Astrocyte (in vitro differentiated cells and primary cell): ENCODE data around the gene NAV2. TPM values are rescaled to one million over a fixed set of nuclear protein-coding genes. Genes with fewer than 3 reads are reported as not detected.

Experiments used
- DNase-seq: peaks from one replicate; pipeline ENCODE4 v3.0.0-alpha.2; 2010; ENCODE audit warnings: low read depth
- FAIRE-seq: peaks from 2 replicates; lab custom pipeline; 2011; peaks lifted over from hg19 to GRCh38; lab: Jason Lieb, UNC
- H2AFZ ChIP-seq: 2 replicates; pipeline ENCODE4 v1.6.0; 2012; ENCODE audit warnings: low read depth, low read length, inconsistent platforms
- H3K27ac ChIP-seq: 2 replicates; pipeline ENCODE4 v1.5.1; 2011; ENCODE audit warnings: low read depth, low read length, inconsistent platforms
- H3K27me3 ChIP-seq: 2 replicates; pipeline ENCODE4 v1.6.0; 2011; ENCODE audit warnings: low read length, inconsistent platforms; ENCODE audit not compliant: insufficient read depth
- H3K36me3 ChIP-seq: 2 replicates; pipeline ENCODE4 v1.5.1; 2011; ENCODE audit warnings: low read length, inconsistent platforms; ENCODE audit not compliant: insufficient read depth
- H3K4me1 ChIP-seq: 2 replicates; pipeline ENCODE4 v1.5.1; 2011; ENCODE audit warnings: low read length, inconsistent platforms; ENCODE audit not compliant: insufficient read depth
- H3K4me2 ChIP-seq: 2 replicates; pipeline ENCODE4 v1.6.0; 2012; ENCODE audit warnings: low read length, inconsistent platforms
- H3K4me3 ChIP-seq: 2 replicates; pipeline ENCODE4 v1.5.1; 2011; ENCODE audit warnings: low read depth, mild to moderate bottlenecking, low read length, inconsistent platforms; ENCODE audit not compliant: insufficient read depth
- H3K79me2 ChIP-seq: 2 replicates; pipeline ENCODE4 v1.6.0; 2012; ENCODE audit warnings: mild to moderate bottlenecking, low read length, inconsistent platforms; ENCODE audit not compliant: insufficient read depth
- H3K9ac ChIP-seq: 2 replicates; pipeline ENCODE4 v1.6.0; 2012; ENCODE audit warnings: mild to moderate bottlenecking, low read length, inconsistent platforms
- H3K9me3 ChIP-seq: 2 replicates; pipeline ENCODE4 v1.5.1; 2012; ENCODE audit warnings: low read depth, mild to moderate bottlenecking, low read length, inconsistent platforms; ENCODE audit not compliant: insufficient read depth
- H4K20me1 ChIP-seq: 2 replicates; pipeline ENCODE4 v1.6.0; 2012; ENCODE audit warnings: low read length, inconsistent platforms; ENCODE audit not compliant: insufficient read depth
- H3K27ac Mint-ChIP-seq: one replicate; pipeline ENCODE4 v1.8.0; 2021; ENCODE audit warnings: mild to moderate bottlenecking, mixed read lengths; ENCODE audit not compliant: unreplicated experiment
- H3K27me3 Mint-ChIP-seq: one replicate; pipeline ENCODE4 v1.8.0; 2021; ENCODE audit warnings: low read depth, mixed read lengths; ENCODE audit not compliant: unreplicated experiment
- H3K36me3 Mint-ChIP-seq: one replicate; pipeline ENCODE4 v1.8.0; 2021; ENCODE audit warnings: low read depth, mixed read lengths; ENCODE audit not compliant: unreplicated experiment
- H3K4me1 Mint-ChIP-seq: one replicate; pipeline ENCODE4 v1.8.0; 2021; ENCODE audit warnings: low read depth, mixed read lengths; ENCODE audit not compliant: unreplicated experiment
- H3K4me3 Mint-ChIP-seq: one replicate; pipeline ENCODE4 v1.8.0; 2021; ENCODE audit warnings: mild to moderate bottlenecking, moderate library complexity, mixed read lengths; ENCODE audit not compliant: unreplicated experiment
- H3K9me3 Mint-ChIP-seq: one replicate; pipeline ENCODE4 v1.8.0; 2021; ENCODE audit warnings: mild to moderate bottlenecking, mixed read lengths; ENCODE audit not compliant: unreplicated experiment
- CTCF ChIP-seq: IDR thresholded peaks from 2 replicates; pipeline ENCODE4 v1.5.1; 2011; ENCODE audit warnings: low read depth, mild to moderate bottlenecking, inconsistent platforms, low read length, moderate library complexity; ENCODE audit not compliant: insufficient read depth
- EZH2 ChIP-seq: IDR thresholded peaks from 2 replicates; pipeline ENCODE4 v1.6.1; 2012; ENCODE audit warnings: mild to moderate bottlenecking, low read length, inconsistent platforms; ENCODE audit not compliant: insufficient read depth
- total RNA-seq: library from RNA; stranded (reverse); gene quantifications from 2 replicates; pipeline ENCODE4 v1.2.1, GENCODE V29; 2021

NAV2 gene
- total RNA-seq, 1 donor from 2014 or later = 20.6 TPM

GRCh38 chr11:20024172-20024935 is 311.7 kb downstream of the NAV2 start:
- no peak for DNase-seq
- Mint-ChIP-seq H3K9me3 (no peaks in the 10 kb centered on the region), H3K36me3 (no peaks in the 10 kb centered on the region), H3K4me1 (peaks cover 59% of the 10 kb centered on the region), H3K4me3 (peak overlapping the region; percentile 93), H3K27ac (no peak overlapping the region), H3K27me3 (no peaks in the 10 kb centered on the region)
- Histone ChIP-seq H3K4me2 (peak overlapping the region; percentile 79), H3K9me3 (no peaks in the 10 kb centered on the region), H3K27ac (no peak overlapping the region), H3K79me2 (peaks cover 11% of the 10 kb centered on the region), H3K36me3 (no peaks in the 10 kb centered on the region), H3K27me3 (no peaks in the 10 kb centered on the region), H4K20me1 (no peaks in the 10 kb centered on the region), H3K4me1 (peaks cover 18% of the 10 kb centered on the region), H2AFZ (no peak overlapping the region), H3K9ac (no peak overlapping the region), H3K4me3 (peak overlapping the region; percentile 15)
- no peak for TF ChIP-seq CTCF
- no peak for TF ChIP-seq EZH2
- no peak for FAIRE-seq

GRCh38 chr11:20025332-20025840 is 312.7 kb downstream of the NAV2 start:
- H2AFZ ChIP-seq = no peak overlapping the region
- H3K4me1 ChIP-seq = peaks cover 18% of the 10 kb centered on the region
- no peak for TF ChIP-seq EZH2
- no peak for TF ChIP-seq CTCF
- H3K9ac ChIP-seq = no peak overlapping the region
- peaks cover 11% of the 10 kb centered on the region for H3K79me2 ChIP-seq
- Mint-ChIP-seq H3K27me3 (no peaks in the 10 kb centered on the region), H3K4me1 (peaks cover 59% of the 10 kb centered on the region), H3K9me3 (no peaks in the 10 kb centered on the region), H3K36me3 (no peaks in the 10 kb centered on the region), H3K4me3 (peak overlapping the region; percentile 93), H3K27ac (no peak overlapping the region)
- no peaks in the 10 kb centered on the region for H3K36me3 ChIP-seq
- H3K27me3 ChIP-seq = no peaks in the 10 kb centered on the region
- H3K4me3 ChIP-seq = no peak overlapping the region
- no peak overlapping the region for H3K27ac ChIP-seq
- H3K9me3 ChIP-seq = no peaks in the 10 kb centered on the region
- H3K4me2 ChIP-seq = no peak overlapping the region
- no peaks in the 10 kb centered on the region for H4K20me1 ChIP-seq
- DNase-seq (no peak), FAIRE-seq (no peak)
